WTC11 (cell line): ENCODE measurements around the gene GNRHR.
"Not testable (repeated sequence)": the region's sequence is repeated elsewhere in the genome, so short reads cannot be mapped to it uniquely, and the experiment has no call there.

Source experiments
- TF ChIP-seq, protein P1 (sequence below): sonication (generic); formaldehyde crosslinking; IDR thresholded peaks from 2 replicates; pipeline ENCODE4 v1.8.1; 2022; ENCODE audit warnings: low read depth, mild to moderate bottlenecking, moderate library complexity, missing genetic modification reagents, borderline replicate concordance
- TF ChIP-seq, protein P2 (sequence below): sonication (generic); formaldehyde crosslinking; IDR thresholded peaks from 2 replicates; pipeline ENCODE4 v1.8.0; 2022; ENCODE audit warnings: mild to moderate bottlenecking, missing genetic modification reagents

DNA sequence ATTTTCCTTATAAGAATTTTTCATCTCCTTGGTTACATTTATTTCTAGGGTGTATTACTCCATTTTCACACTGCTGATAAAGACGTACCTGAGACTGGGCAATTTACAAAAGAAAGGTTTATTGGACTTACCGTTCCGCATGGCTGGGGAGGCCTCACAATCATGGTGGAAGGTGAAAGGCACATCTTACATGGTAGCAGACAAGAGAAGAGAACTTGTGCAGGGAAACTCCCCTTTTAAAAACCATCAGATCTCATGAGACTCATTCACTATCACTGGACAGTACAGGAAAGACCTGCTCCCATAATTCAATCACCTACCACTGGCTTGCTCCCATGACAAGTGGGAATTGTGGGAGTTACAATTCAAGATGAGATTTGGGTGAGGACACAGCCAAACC, 47.5 kb downstream of the GNRHR start:
- TF ChIP-seq, protein P1, sequence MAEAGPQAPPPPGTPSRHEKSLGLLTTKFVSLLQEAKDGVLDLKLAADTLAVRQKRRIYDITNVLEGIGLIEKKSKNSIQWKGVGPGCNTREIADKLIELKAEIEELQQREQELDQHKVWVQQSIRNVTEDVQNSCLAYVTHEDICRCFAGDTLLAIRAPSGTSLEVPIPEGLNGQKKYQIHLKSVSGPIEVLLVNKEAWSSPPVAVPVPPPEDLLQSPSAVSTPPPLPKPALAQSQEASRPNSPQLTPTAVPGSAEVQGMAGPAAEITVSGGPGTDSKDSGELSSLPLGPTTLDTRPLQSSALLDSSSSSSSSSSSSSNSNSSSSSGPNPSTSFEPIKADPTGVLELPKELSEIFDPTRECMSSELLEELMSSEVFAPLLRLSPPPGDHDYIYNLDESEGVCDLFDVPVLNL (CRISPR knock-in tag), result not testable (repeated sequence)
- TF ChIP-seq, protein P2, sequence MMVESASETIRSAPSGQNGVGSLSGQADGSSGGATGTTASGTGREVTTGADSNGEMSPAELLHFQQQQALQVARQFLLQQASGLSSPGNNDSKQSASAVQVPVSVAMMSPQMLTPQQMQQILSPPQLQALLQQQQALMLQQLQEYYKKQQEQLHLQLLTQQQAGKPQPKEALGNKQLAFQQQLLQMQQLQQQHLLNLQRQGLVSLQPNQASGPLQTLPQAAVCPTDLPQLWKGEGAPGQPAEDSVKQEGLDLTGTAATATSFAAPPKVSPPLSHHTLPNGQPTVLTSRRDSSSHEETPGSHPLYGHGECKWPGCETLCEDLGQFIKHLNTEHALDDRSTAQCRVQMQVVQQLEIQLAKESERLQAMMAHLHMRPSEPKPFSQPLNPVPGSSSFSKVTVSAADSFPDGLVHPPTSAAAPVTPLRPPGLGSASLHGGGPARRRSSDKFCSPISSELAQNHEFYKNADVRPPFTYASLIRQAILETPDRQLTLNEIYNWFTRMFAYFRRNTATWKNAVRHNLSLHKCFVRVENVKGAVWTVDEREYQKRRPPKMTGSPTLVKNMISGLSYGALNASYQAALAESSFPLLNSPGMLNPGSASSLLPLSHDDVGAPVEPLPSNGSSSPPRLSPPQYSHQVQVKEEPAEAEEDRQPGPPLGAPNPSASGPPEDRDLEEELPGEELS (CRISPR knock-in tag), result not testable (repeated sequence)
